GM21367 (cell line): ENCODE measurements around the gene BCAP31.

ENCODE experiments used
- ATAC-seq: cut with Tn5 transposase; IDR thresholded peaks from one replicate; pipeline ENCODE4 v1.9.1; 2021; ENCODE audit not compliant: unreplicated experiment

The BCAP31 gene

GRCh38 chrX:153724252-153725038, at the start of gene BCAP31, which contains the start of gene ABCD1:
Gene BCAP31 (minus strand): TSS chrX:153724387. CDS start chrX:153723244, 1,143 bp downstream.
Gene ABCD1 (plus strand): TSS chrX:153724856. CDS start chrX:153725267, 411 bp downstream.
- peak; percentile 43 for ATAC-seq

- no peak for ATAC-seq
Measured at GRCh38 chrX:153773218-153773611, 49.0 kb upstream of the BCAP31 start.

- ATAC-seq = no peak
Measured at GRCh38 chrX:153772316-153773217, 48.4 kb upstream of the BCAP31 start.

- ATAC-seq = no peak
Measured at GRCh38 chrX:153771415-153772315, 47.5 kb upstream of the BCAP31 start.

GRCh38 chrX:153770601-153771414, 46.6 kb upstream of the BCAP31 start:
- no peak for ATAC-seq

GRCh38 chrX:153769865-153770600, 45.8 kb upstream of the BCAP31 start:
- ATAC-seq = no peak

GRCh38 chrX:153769158-153769864, 45.1 kb upstream of the BCAP31 start:
- no peak for ATAC-seq

- ATAC-seq = no peak
Measured at GRCh38 chrX:153768311-153769157, 44.3 kb upstream of the BCAP31 start.

GRCh38 chrX:153767674-153768055, 43.5 kb upstream of the BCAP31 start:
- ATAC-seq = no peak

- no peak for ATAC-seq
Measured at GRCh38 chrX:153766871-153767673, 42.9 kb upstream of the BCAP31 start.

- ATAC-seq = no peak
Measured at GRCh38 chrX:153766098-153766817, 42.1 kb upstream of the BCAP31 start.

GRCh38 chrX:153765138-153766079, 41.2 kb upstream of the BCAP31 start:
- no peak for ATAC-seq

- ATAC-seq = no peak
Measured at GRCh38 chrX:153764786-153765137, 40.6 kb upstream of the BCAP31 start.

- ATAC-seq = no peak
Measured at GRCh38 chrX:153763989-153764755, 40.0 kb upstream of the BCAP31 start, which contains the start of gene PLXNB3. Gene PLXNB3 (plus strand): TSS chrX:153764249. CDS start chrX:153765536, 1,287 bp downstream.
